Endothelial cell (in vitro differentiated cells): ENCODE results near the gene GAN. TPM values are rescaled to one million over a fixed set of nuclear protein-coding genes. Genes with fewer than 3 reads are reported as not detected.

Source experiments
- DNase-seq: peaks from one replicate; pipeline ENCODE4 v3.0.0; 2021; ENCODE audit warnings: low spot score
- H3K27ac Mint-ChIP-seq: one replicate; pipeline ENCODE4 v1.8.0; 2021; ENCODE audit warnings: mixed read lengths, inconsistent platforms; ENCODE audit not compliant: unreplicated experiment
- H3K27me3 Mint-ChIP-seq: one replicate; pipeline ENCODE4 v1.8.0; 2021; ENCODE audit warnings: mild to moderate bottlenecking, moderate library complexity, mixed read lengths, inconsistent platforms; ENCODE audit not compliant: unreplicated experiment
- H3K36me3 Mint-ChIP-seq: one replicate; pipeline ENCODE4 v1.8.0; 2021; ENCODE audit warnings: mild to moderate bottlenecking, low read depth, mixed read lengths, inconsistent platforms; ENCODE audit not compliant: unreplicated experiment
- H3K4me1 Mint-ChIP-seq: one replicate; pipeline ENCODE4 v1.8.0; 2021; ENCODE audit warnings: mild to moderate bottlenecking, mixed read lengths, inconsistent platforms; ENCODE audit not compliant: unreplicated experiment
- H3K4me3 Mint-ChIP-seq: one replicate; pipeline ENCODE4 v1.8.0; 2021; ENCODE audit warnings: mild to moderate bottlenecking, mixed read lengths, inconsistent platforms; ENCODE audit not compliant: unreplicated experiment
- H3K9me3 Mint-ChIP-seq: one replicate; pipeline ENCODE4 v1.8.0; 2021; ENCODE audit warnings: mixed read lengths, inconsistent platforms; ENCODE audit not compliant: unreplicated experiment
- total RNA-seq: library from RNA; stranded (reverse); fragmentation: NEBNext Ultra II Directional; extraction: Animal tissue kit (Norgen Biotek cat#: 25700); gene quantifications from one replicate; pipeline ENCODE4 v1.2.1, GENCODE V29; 2021; ENCODE audit not compliant: unreplicated experiment
- TF ChIP-seq, protein P1 (sequence below): fragments of 200-600 bp; sonication (generic); IDR thresholded peaks from one replicate; pipeline ENCODE4 v1.5.0; 2021; ENCODE audit warnings: antibody characterized with exemption; ENCODE audit not compliant: unreplicated experiment

GAN gene
- total RNA-seq, 1 donor from 2014 or later, result 24.2 TPM

DNA sequence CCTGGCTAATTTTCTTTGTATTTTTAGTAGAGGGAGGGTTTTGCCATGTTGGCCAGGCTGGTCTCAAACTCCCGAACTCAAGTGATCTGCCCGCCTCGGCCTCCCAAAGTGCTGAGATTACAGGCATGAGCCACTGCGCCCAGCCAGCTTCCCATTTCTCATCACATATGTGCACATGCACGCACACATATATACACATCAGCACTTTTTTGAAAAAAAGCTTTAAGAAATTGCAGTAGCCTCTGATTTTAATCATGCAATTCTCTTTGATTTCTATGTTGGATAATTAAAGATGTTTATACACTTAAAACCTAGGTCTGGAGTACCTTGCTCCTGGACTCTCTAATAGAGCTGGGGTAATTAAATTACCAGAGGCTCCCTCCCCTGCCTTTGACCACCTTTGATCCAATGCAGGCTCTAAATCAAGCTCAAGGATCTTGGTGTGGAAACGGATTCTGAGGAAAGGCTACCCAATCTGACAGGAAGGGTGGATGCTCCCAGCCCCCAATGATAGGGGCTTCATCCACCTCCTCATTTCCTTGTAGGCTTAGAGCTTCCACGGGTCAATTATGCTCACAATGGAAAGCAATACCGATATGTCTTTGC, 29.7 kb upstream of the GAN start:
- H3K27me3 Mint-ChIP-seq, result peaks cover 10% of the 10 kb centered on the region
- H3K9me3 Mint-ChIP-seq, result no peaks in the 10 kb centered on the region
- peaks cover 3% of the 10 kb centered on the region for H3K4me1 Mint-ChIP-seq
- H3K27ac Mint-ChIP-seq, result no peak overlapping the region
- TF ChIP-seq, protein P1, sequence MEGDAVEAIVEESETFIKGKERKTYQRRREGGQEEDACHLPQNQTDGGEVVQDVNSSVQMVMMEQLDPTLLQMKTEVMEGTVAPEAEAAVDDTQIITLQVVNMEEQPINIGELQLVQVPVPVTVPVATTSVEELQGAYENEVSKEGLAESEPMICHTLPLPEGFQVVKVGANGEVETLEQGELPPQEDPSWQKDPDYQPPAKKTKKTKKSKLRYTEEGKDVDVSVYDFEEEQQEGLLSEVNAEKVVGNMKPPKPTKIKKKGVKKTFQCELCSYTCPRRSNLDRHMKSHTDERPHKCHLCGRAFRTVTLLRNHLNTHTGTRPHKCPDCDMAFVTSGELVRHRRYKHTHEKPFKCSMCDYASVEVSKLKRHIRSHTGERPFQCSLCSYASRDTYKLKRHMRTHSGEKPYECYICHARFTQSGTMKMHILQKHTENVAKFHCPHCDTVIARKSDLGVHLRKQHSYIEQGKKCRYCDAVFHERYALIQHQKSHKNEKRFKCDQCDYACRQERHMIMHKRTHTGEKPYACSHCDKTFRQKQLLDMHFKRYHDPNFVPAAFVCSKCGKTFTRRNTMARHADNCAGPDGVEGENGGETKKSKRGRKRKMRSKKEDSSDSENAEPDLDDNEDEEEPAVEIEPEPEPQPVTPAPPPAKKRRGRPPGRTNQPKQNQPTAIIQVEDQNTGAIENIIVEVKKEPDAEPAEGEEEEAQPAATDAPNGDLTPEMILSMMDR, result no peak
- no peak for DNase-seq
- H3K36me3 Mint-ChIP-seq, result no peaks in the 10 kb centered on the region
- no peak overlapping the region for H3K4me3 Mint-ChIP-seq

- H3K9me3 Mint-ChIP-seq, result no peaks in the 10 kb centered on the region
- peaks cover 10% of the 10 kb centered on the region for H3K27me3 Mint-ChIP-seq
- H3K36me3 Mint-ChIP-seq, result no peaks in the 10 kb centered on the region
- no peak for DNase-seq
- TF ChIP-seq, protein P1, result no peak
- H3K4me3 Mint-ChIP-seq, result no peak overlapping the region
- H3K4me1 Mint-ChIP-seq, result peaks cover 3% of the 10 kb centered on the region
- no peak overlapping the region for H3K27ac Mint-ChIP-seq
Measured at GRCh38 chr16:81286190-81286589, 28.6 kb upstream of the GAN start.

- Mint-ChIP-seq H3K27ac (no peak overlapping the region), H3K27me3 (peaks cover 2% of the 10 kb centered on the region), H3K4me1 (no peaks in the 10 kb centered on the region), H3K36me3 (no peaks in the 10 kb centered on the region), H3K9me3 (no peaks in the 10 kb centered on the region), H3K4me3 (no peak overlapping the region)
- DNase-seq, result no peak
- TF ChIP-seq, protein P1, result no peak
Measured at GRCh38 chr16:81291117-81291516, 23.6 kb upstream of the GAN start.

DNA sequence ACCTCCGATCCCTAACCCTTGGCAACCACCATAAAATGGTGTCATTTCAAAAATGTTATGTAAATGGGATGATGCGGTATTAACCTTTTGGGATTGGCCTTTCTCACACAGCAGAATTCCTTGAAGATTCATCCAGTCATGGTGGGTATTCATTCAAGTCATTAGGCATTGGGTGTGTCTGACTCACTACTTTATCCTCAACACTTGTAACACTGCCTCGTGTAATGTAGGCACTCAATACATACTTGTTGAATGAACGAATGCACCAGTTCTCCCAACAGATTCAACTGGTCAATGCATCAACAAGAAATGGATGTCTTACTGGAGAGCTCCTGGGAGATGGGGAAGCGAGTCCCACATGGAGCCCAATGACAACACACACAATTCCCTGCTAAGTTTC, 21.8 kb upstream of the GAN start:
- Mint-ChIP-seq H3K4me1 (no peaks in the 10 kb centered on the region), H3K27ac (no peak overlapping the region), H3K9me3 (no peaks in the 10 kb centered on the region), H3K36me3 (no peaks in the 10 kb centered on the region), H3K4me3 (no peak overlapping the region), H3K27me3 (peaks cover 2% of the 10 kb centered on the region)
- TF ChIP-seq, protein P1, result no peak
- DNase-seq, result no peak

DNA sequence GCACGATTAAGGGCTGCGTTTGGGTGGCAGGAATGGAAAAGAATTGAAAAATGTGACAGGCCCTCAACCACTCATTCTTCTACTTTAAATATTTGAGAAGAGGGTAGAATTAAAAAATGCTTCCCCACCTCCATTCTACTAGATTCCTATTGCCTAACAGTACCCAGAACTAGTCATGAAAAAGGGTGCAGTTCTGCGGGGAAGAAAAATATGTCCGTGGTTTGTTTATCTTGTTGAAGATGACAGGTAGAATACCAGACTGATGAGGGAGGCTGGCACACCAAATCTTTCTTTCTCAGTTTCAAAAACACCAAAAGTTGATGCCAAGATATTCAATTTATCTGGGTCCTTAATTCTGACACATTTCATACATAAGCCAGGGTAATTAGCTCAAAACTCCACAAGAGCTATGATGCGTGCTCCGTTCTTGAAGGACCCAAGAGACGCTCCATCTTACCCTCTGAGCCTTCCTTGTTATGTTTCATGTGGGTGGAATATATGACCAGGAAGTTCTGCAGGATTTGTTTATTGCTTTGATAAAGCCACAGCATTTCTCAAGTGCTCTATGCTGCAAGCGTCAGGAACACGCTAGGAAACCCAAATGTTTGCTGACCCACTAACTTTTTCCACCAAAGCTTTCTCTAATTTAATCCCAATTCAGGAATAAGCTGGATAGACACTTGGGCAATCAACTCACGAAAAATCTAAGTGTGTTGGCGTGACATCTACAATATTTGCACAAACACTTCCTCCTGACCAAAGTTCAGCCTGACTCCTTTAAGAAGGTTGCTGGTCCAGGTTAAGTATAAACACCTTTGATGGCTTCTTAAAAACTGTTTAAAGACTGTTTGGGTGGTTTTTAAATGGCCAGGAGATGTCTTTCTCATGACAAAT, 20.6 kb upstream of the GAN start:
- Mint-ChIP-seq H3K36me3 (no peaks in the 10 kb centered on the region), H3K4me1 (no peaks in the 10 kb centered on the region), H3K4me3 (no peak overlapping the region), H3K27me3 (no peaks in the 10 kb centered on the region), H3K9me3 (no peaks in the 10 kb centered on the region), H3K27ac (no peak overlapping the region)
- TF ChIP-seq, protein P1, result no peak
- no peak for DNase-seq
